Measurements from ENCODE around the gene TTYH2. TPM values are rescaled to one million over a fixed set of nuclear protein-coding genes. Genes with fewer than 3 reads are reported as not detected.
"Not testable (repeated sequence)": the region's sequence is repeated elsewhere in the genome, so short reads cannot be mapped to it uniquely, and the experiment has no call there.

Gene TTYH2
- polyA plus RNA-seq, 1 donor from 2014 or later, result 2.5 TPM

- H3K27ac ChIP-seq (ENCODE audit: low read length); H3K4me2 ChIP-seq (ENCODE audit: low read length); H3K9me2 ChIP-seq (ENCODE audit: insufficient read depth, low read length); H3K36me3 ChIP-seq (ENCODE audit: insufficient read depth, low read length); H3F3A ChIP-seq (ENCODE audit: insufficient read depth, low read length, poor library complexity, severe bottlenecking); H3K9ac ChIP-seq (ENCODE audit: low read length); H4K20me1 ChIP-seq (ENCODE audit: insufficient read depth); H3K9me3 ChIP-seq (ENCODE audit: low read length); H3K79me2 ChIP-seq (replicated peaks; ENCODE audit: insufficient read depth, low read length); H2AFZ ChIP-seq (ENCODE audit: low read depth, low read length); H3K27me3 ChIP-seq (ENCODE audit: insufficient read depth, low read depth, low read length); H3K4me3 ChIP-seq (ENCODE audit: low read length): not testable (repeated sequence)
These were observed 24.7 kb upstream of the TTYH2 start for GRCh38 chr17:74188687-74189086.

GRCh38 chr17:74190154-74190553 lies 23.2 kb upstream of the TTYH2 start:
- TF ChIP-seq TAF1 (IDR thresholded peaks at IDR 0.05; ENCODE audit: low read depth), result no peak
- no peak for TF ChIP-seq SMC3 (conservative IDR thresholded peaks at IDR 0.05; ENCODE audit: poor library complexity)
- no peak for TF ChIP-seq MXI1 (conservative IDR thresholded peaks at IDR 0.05; ENCODE audit: poor library complexity, severe bottlenecking)
- TF ChIP-seq EZH2 (IDR thresholded peaks at IDR 0.05; ENCODE audit: borderline replicate concordance, insufficient read depth, low read length, poor library complexity, severe bottlenecking), result no peak
- no peak for TF ChIP-seq POLR2AphosphoS5 (IDR thresholded peaks at IDR 0.05)
- no peak for TF ChIP-seq EP300 (conservative IDR thresholded peaks at IDR 0.05; ENCODE audit: poor library complexity, severe bottlenecking)
- TF ChIP-seq REST (IDR thresholded peaks at IDR 0.05; ENCODE audit: borderline replicate concordance), result no peak
- TF ChIP-seq CTCF (IDR thresholded peaks at IDR 0.05; ENCODE audit: poor library complexity, severe bottlenecking), result no peak
- TF ChIP-seq RAD21 (conservative IDR thresholded peaks at IDR 0.05), result no peak
- Histone ChIP-seq H3K27me3 (ENCODE audit: insufficient read depth, low read depth, low read length) (no peaks in the 10 kb centered on the region), H4K20me1 (ENCODE audit: insufficient read depth) (no peaks in the 10 kb centered on the region), H3K9me2 (ENCODE audit: insufficient read depth, low read length) (no peaks in the 10 kb centered on the region), H3K27ac (ENCODE audit: low read length) (no peak overlapping the region), H2AFZ (ENCODE audit: low read depth, low read length) (no peak overlapping the region), H3F3A (ENCODE audit: insufficient read depth, low read length, poor library complexity, severe bottlenecking) (no peaks in the 10 kb centered on the region), H3K4me3 (ENCODE audit: low read length) (no peak overlapping the region), H3K36me3 (ENCODE audit: insufficient read depth, low read length) (no peaks in the 10 kb centered on the region), H3K4me2 (ENCODE audit: low read length) (no peak overlapping the region), H3K9ac (ENCODE audit: low read length) (no peak overlapping the region), H3K79me2 (replicated peaks; ENCODE audit: insufficient read depth, low read length) (no peaks in the 10 kb centered on the region), H3K9me3 (ENCODE audit: low read length) (no peaks in the 10 kb centered on the region)

- Histone ChIP-seq H4K20me1 (ENCODE audit: insufficient read depth) (no peaks in the 10 kb centered on the region), H3K27ac (ENCODE audit: low read length) (no peak overlapping the region), H3F3A (ENCODE audit: insufficient read depth, low read length, poor library complexity, severe bottlenecking) (no peaks in the 10 kb centered on the region), H3K9ac (ENCODE audit: low read length) (no peak overlapping the region), H3K27me3 (ENCODE audit: insufficient read depth, low read depth, low read length) (no peaks in the 10 kb centered on the region), H3K9me2 (ENCODE audit: insufficient read depth, low read length) (no peaks in the 10 kb centered on the region), H2AFZ (ENCODE audit: low read depth, low read length) (no peak overlapping the region), H3K4me3 (ENCODE audit: low read length) (no peak overlapping the region), H3K9me3 (ENCODE audit: low read length) (no peaks in the 10 kb centered on the region), H3K36me3 (ENCODE audit: insufficient read depth, low read length) (no peaks in the 10 kb centered on the region), H3K79me2 (replicated peaks; ENCODE audit: insufficient read depth, low read length) (no peaks in the 10 kb centered on the region), H3K4me2 (ENCODE audit: low read length) (no peak overlapping the region)
- no peak for TF ChIP-seq EZH2 (IDR thresholded peaks at IDR 0.05; ENCODE audit: borderline replicate concordance, insufficient read depth, low read length, poor library complexity, severe bottlenecking)
- no peak for TF ChIP-seq REST (IDR thresholded peaks at IDR 0.05; ENCODE audit: borderline replicate concordance)
- TF ChIP-seq TAF1 (IDR thresholded peaks at IDR 0.05; ENCODE audit: low read depth), result no peak
- TF ChIP-seq MXI1 (conservative IDR thresholded peaks at IDR 0.05; ENCODE audit: poor library complexity, severe bottlenecking), result no peak
- TF ChIP-seq POLR2AphosphoS5 (IDR thresholded peaks at IDR 0.05), result no peak
- no peak for TF ChIP-seq SMC3 (conservative IDR thresholded peaks at IDR 0.05; ENCODE audit: poor library complexity)
- TF ChIP-seq RAD21 (conservative IDR thresholded peaks at IDR 0.05), result no peak
- TF ChIP-seq EP300 (conservative IDR thresholded peaks at IDR 0.05; ENCODE audit: poor library complexity, severe bottlenecking), result no peak
- TF ChIP-seq CTCF (IDR thresholded peaks at IDR 0.05; ENCODE audit: poor library complexity, severe bottlenecking), result no peak
These were observed 22.5 kb upstream of the TTYH2 start for GRCh38 chr17:74190807-74191406.
